AG09319 (cell line): ENCODE results near the gene FOXP1.

Experiments
- DNase-seq: peaks from one replicate; pipeline ENCODE4 v3.0.0-alpha.2; 2010; ENCODE audit warnings: low read depth; ENCODE audit errors: extremely low read depth
- TF ChIP-seq, protein P1 (sequence below): IDR thresholded peaks from 2 replicates; pipeline ENCODE4 v1.5.1; 2011; ENCODE audit warnings: low read depth, mild to moderate bottlenecking, inconsistent platforms, low read length, moderate library complexity

FOXP1 gene

DNA sequence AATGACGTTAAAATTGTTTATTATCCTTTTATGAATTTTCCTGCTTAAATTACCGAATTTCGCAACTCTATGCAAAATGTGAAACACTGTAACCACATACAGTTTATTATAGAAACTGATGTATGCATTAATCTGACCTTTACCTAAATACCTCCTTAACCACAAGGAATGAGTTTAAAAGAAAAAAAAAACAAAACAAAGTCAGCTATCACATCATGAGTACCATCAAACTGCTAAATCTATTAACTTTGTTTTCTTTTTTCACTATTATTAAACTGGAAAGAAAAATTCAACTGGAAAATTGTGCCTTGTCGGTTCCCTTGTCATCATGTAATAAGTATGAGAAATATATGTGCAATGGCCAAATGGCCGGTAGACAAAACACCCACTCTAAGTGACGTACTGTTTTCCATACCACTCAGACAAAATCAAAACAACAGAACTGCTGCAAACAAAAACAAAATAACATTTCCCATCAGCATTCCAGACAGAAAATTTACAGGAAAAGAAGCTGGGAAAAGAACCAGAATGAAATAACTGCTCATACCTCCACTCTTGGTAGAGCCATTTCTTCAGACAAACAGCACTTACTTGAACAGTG lies 415.3 kb downstream of the FOXP1 start:
- peak; percentile 22 for DNase-seq
- TF ChIP-seq, protein P1, sequence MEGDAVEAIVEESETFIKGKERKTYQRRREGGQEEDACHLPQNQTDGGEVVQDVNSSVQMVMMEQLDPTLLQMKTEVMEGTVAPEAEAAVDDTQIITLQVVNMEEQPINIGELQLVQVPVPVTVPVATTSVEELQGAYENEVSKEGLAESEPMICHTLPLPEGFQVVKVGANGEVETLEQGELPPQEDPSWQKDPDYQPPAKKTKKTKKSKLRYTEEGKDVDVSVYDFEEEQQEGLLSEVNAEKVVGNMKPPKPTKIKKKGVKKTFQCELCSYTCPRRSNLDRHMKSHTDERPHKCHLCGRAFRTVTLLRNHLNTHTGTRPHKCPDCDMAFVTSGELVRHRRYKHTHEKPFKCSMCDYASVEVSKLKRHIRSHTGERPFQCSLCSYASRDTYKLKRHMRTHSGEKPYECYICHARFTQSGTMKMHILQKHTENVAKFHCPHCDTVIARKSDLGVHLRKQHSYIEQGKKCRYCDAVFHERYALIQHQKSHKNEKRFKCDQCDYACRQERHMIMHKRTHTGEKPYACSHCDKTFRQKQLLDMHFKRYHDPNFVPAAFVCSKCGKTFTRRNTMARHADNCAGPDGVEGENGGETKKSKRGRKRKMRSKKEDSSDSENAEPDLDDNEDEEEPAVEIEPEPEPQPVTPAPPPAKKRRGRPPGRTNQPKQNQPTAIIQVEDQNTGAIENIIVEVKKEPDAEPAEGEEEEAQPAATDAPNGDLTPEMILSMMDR: no peak

DNA sequence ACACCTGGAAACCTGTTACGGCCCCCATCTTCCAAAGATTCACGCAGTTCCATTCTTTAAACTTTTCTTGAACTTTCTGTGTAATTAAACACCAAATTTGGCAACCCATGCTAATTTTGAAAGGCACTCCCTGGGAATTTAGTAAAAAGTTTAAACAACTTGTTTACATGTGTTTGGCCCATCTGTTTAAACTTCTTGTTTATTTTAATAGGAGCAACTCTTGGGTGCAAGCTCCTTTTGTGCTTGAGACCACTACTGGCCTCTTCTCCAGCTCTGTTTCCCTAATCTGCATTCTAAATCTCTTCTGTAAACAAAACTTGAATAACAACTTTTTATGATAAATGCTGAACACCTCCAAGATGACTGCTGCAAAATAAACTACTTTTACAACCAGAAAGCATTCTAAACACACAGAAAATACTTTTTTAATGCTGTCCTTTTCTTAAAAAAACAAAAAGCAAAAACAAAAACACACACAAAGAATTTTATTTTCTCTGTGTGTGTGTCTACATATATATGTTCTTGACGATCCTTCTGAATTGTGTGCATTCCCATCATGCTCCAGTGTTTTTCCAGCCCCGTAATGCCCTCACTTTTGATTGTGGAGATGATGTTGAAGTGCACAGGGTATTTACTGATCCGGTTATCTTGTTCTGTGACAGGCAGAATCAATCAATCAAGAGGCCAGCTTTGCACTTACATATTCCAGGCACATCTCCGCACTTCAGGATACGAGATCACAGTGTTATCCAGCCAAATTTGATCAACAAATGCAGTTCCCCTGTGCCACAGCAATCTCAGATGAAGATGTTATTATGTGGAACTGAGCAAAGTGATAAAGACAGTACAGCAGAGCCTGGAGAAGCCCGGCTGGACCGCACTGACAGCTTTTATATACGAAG lies 416.9 kb downstream of the FOXP1 start:
- DNase-seq: no peak
- TF ChIP-seq, protein P1: no peak

DNA sequence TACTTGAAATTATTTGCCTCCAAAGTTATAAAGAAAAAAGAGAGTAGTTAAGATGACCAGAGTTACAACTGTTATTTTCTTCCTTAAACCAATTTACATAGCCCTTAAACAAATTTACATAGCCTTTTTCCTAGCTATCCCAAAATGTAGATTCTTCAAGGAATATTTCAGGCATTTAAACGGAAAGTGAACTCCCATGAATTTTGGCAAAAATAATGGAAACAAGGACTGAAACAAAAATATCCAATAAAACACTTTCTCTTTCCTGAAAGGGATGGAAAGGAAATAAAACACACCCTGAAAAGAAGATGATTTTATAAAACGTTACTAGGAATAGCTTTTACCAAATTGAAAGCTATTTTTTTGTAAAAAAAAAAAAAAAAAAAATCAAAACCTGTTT lies 418.6 kb downstream of the FOXP1 start:
- DNase-seq: no peak
- TF ChIP-seq, protein P1: no peak

DNA sequence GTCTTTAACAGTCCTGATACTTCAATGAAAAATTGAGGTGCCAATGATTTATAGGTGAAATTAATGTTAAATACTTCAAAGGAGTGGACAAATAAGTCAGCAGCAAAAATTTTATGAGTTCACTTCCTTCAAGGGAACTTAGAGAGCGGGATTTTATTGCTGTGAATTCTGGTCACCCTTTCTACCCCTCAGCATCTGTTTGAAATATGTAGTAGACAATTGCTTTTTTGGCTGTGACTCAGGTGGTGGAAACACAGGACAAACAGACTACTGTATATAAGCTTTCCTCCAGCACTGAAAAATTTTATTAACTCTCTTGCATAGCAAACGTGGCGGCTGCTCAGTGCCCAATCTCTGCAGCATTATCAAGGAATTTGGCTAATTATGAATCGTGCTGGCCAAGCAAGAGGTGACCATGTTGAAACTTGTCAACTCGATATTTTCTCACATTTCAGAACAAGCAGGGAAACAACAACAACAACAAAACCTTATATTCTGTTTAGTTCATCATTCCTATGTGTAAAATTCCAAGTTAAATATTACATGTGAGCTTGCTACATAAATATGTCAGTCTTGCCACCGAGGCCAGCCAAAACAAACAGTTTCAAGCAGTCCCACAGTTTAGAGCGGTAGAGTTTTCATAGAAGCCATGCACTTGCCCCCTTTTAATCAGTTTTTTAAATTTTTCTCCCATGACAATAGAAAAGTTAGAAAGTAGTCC lies 420.2 kb downstream of the FOXP1 start:
- TF ChIP-seq, protein P1: no peak
- DNase-seq: no peak

DNA sequence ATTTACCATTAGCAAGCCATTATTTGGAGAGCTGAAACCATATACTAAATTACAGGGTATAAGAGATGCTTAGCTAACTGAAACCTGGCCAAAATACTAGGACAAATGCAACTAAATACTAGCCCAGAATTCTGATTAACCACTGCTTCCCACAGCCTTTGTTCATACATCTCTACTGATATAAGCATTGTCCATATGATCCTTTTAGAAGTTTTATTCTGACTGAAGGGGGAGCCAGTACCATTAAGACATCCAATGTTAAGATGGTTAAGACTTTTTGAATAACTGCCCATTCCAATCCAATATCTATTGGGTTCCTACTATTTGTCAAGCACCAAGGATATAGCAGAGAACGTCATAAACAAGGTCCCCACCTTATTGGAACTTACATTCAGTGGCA lies 421.3 kb downstream of the FOXP1 start:
- DNase-seq: no peak

DNA sequence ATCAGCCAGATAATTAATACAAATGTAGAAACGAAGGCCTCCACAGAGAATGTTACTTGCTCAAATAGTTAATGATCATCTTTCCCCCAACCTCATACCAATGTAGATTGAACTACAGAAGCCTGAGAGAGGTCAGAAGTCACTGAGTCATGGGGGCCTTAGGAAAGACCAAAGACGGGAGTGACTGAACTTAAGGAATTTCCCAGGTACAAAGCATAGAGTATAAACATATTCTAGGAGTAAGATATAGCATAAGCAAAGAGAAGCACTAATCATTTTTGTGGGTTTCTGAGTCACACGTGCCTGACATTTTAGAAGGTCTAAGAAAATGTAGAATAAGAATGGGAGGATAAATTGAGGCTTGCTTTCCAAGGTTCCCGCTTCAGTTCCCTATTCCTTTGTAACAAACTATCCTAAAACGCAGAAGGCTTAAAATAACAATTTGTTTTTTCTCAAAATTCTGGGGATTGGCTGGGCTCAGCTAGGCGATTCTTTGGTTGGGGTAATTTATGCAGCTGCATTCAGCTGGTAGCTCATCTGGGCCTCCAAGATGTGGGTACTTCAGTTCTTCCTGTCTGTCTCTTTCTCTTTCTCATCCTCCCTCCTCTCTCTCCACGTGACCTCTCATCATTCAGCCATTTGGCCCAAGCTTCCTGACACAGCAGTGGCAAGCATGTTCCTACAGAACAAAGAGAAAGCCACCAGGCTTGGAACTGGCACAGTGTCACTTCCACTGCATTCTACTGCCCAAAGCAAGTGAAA lies 422.6 kb downstream of the FOXP1 start:
- no peak for DNase-seq
- TF ChIP-seq, protein P1: no peak

More for the DNA sequence above, 421.3 kb downstream of the FOXP1 start:
- TF ChIP-seq, protein P1: no peak
